Fibroblast of skin of right quadriceps (primary cell): ENCODE measurements around the gene UNKL.

Experiments used
- DNase-seq: peaks from one replicate; pipeline ENCODE4 v3.0.0-alpha.2; 2013

The UNKL gene

GRCh38 chr16:1398826-1399581, 15.5 kb downstream of the UNKL start:
- no peak for DNase-seq

GRCh38 chr16:1398351-1398750, 16.2 kb downstream of the UNKL start:
- DNase-seq, result no peak

GRCh38 chr16:1397779-1398178, 16.7 kb downstream of the UNKL start:
- no peak for DNase-seq

GRCh38 chr16:1395444-1396031, 19.0 kb downstream of the UNKL start:
- DNase-seq, result no peak

GRCh38 chr16:1394367-1394951, 20.0 kb downstream of the UNKL start:
- no peak for DNase-seq

GRCh38 chr16:1393613-1394176, 20.8 kb downstream of the UNKL start:
- no peak for DNase-seq

GRCh38 chr16:1392826-1393225, 21.7 kb downstream of the UNKL start:
- no peak for DNase-seq

- no peak for DNase-seq
Observed at GRCh38 chr16:1390239-1390779, 24.2 kb downstream of the UNKL start.

- no peak for DNase-seq
Observed at GRCh38 chr16:1389762-1390161, 24.7 kb downstream of the UNKL start.

- DNase-seq, result no peak
Observed at GRCh38 chr16:1387331-1387730, 27.2 kb downstream of the UNKL start.

GRCh38 chr16:1385232-1385631, 29.3 kb downstream of the UNKL start:
- DNase-seq, result no peak

GRCh38 chr16:1383556-1383955, 30.9 kb downstream of the UNKL start:
- DNase-seq, result no peak

- DNase-seq, result no peak
Observed at GRCh38 chr16:1381612-1382406, 32.7 kb downstream of the UNKL start.

- DNase-seq, result no peak
Observed at GRCh38 chr16:1380195-1380594, 34.3 kb downstream of the UNKL start.

- peak; percentile 66 for DNase-seq
Observed at GRCh38 chr16:1379304-1380076, 35.0 kb downstream of the UNKL start.

- peak; percentile 57 for DNase-seq
Observed at GRCh38 chr16:1378804-1379303, 35.6 kb downstream of the UNKL start.

- no peak for DNase-seq
Observed at GRCh38 chr16:1378087-1378803, 36.3 kb downstream of the UNKL start.

GRCh38 chr16:1377406-1378010, 37.0 kb downstream of the UNKL start:
- DNase-seq, result no peak

GRCh38 chr16:1375741-1376410, 38.6 kb downstream of the UNKL start:
- DNase-seq, result no peak

GRCh38 chr16:1375298-1375640, 39.2 kb downstream of the UNKL start:
- no peak for DNase-seq
